Tibial nerve (tissue), 4 donors: ENCODE results near the gene LARGE2. TPM values are rescaled to one million over a fixed set of nuclear protein-coding genes. Genes with fewer than 3 reads are reported as not detected.

Experiments
- DNase-seq, 2 donors: peaks; one replicate each; pipeline ENCODE4 v3.0.0-alpha.2; 2019; ENCODE audit warnings: low spot score in 2 of 2
- H3K27ac ChIP-seq, 4 donors: fragments of 200-600 bp; sonication (generic) in 3 of 4; one replicate each; pipeline ENCODE4 v1.5.1; 2017 to 2019; ENCODE audit warnings: mild to moderate bottlenecking in 1 of 4
- H3K27me3 ChIP-seq, 2 donors: fragments of 200-600 bp; sonication (generic) in 1 of 2; one replicate each; pipeline versions ENCODE4 v1.5.1 to v1.6.0; 2017 to 2019
- H3K36me3 ChIP-seq, 3 donors: fragments of 200-600 bp; sonication (generic); one replicate each; pipeline ENCODE4 v1.5.1; 2018 to 2019
- H3K4me1 ChIP-seq, 4 donors: fragments of 200-600 bp; sonication (generic) in 3 of 4; one replicate each; pipeline ENCODE4 v1.5.1; 2017 to 2019
- H3K4me3 ChIP-seq, 4 donors: fragments of 200-600 bp; sonication (generic) in 3 of 4; one replicate each; pipeline ENCODE4 v1.5.1; 2017 to 2019; ENCODE audit warnings: mild to moderate bottlenecking in 1 of 4, moderate library complexity in 1 of 4
- H3K9me3 ChIP-seq, 4 donors: fragments of 200-600 bp; sonication (generic) in 3 of 4; one replicate each; pipeline ENCODE4 v1.5.1; 2017 to 2019
- CTCF ChIP-seq, 5 experiments: fragments of 200-600 bp in 3 of 5; fragments of 450-650 bp in 2 of 5; sonication (generic) in 3 of 5; IDR thresholded peaks; one replicate each; pipeline ENCODE4 v1.5.1; 2016 to 2019; ENCODE audit warnings: antibody characterized with exemption in 5 of 5, mild to moderate bottlenecking in 3 of 5, moderate library complexity in 2 of 5
- EP300 ChIP-seq, 2 donors: sonication (generic); formaldehyde crosslinking; IDR thresholded peaks; one replicate each; pipeline ENCODE4 v1.6.1; 2017; ENCODE audit warnings: antibody characterized with exemption in 2 of 2, mild to moderate bottlenecking in 1 of 2
- POLR2A ChIP-seq, 2 donors: fragments of 450-650 bp; IDR thresholded peaks; one replicate each; pipeline ENCODE4 v1.6.1; 2017; ENCODE audit warnings: antibody characterized with exemption in 2 of 2, mild to moderate bottlenecking in 2 of 2, moderate library complexity in 2 of 2
- WGBS, 2 donors: methylation state at CpG; one replicate each; pipeline ENCODE4 v1.1.5; 2018; 5-methylcytosine and 5-hydroxymethylcytosine counted together
- total RNA-seq, 4 donors: library from RNA; depleted of rRNA; stranded (reverse); fragments of >200 nt; gene quantifications; one replicate each; pipeline ENCODE4 v1.1.0, GENCODE V29; 2016

The LARGE2 gene
- total RNA-seq, 4 donors from 2014 or later: not detected

GRCh38 chr11:45936511-45937054 is 14.1 kb downstream of the LARGE2 start:
- peaks cover 2 to 83% (median 11%) of the 10 kb centered on the region in 3 donors for H3K36me3 ChIP-seq
- TF ChIP-seq CTCF (IDR thresholded peaks at IDR 0.05): no peak
- TF ChIP-seq POLR2A (IDR thresholded peaks at IDR 0.05): no peak
- TF ChIP-seq EP300 (IDR thresholded peaks at IDR 0.05): no peak
- no peaks in the 10 kb centered on the region for H3K9me3 ChIP-seq
- H3K4me1 ChIP-seq: no peaks in the 10 kb centered on the region
- no peaks in the 10 kb centered on the region for H3K27me3 ChIP-seq
- no peak for DNase-seq
- H3K4me3 ChIP-seq: no peak overlapping the region
- H3K27ac ChIP-seq: no peak overlapping the region
- WGBS, 2 donors: 90 to 93% methylated on average over 4 of the region's 4 CpGs

GRCh38 chr11:45937916-45938315 is 15.5 kb downstream of the LARGE2 start:
- WGBS, 2 donors: 82 to 86% methylated on average over 10 of the region's 10 CpGs
- no peak for DNase-seq
- H3K4me1 ChIP-seq: no peaks in the 10 kb centered on the region
- H3K36me3 ChIP-seq: peaks cover 2 to 81% (median 11%) of the 10 kb centered on the region in 3 donors
- H3K27me3 ChIP-seq: no peaks in the 10 kb centered on the region
- no peak overlapping the region for H3K27ac ChIP-seq
- H3K4me3 ChIP-seq: no peak overlapping the region
- no peaks in the 10 kb centered on the region for H3K9me3 ChIP-seq
- no peak for TF ChIP-seq POLR2A (IDR thresholded peaks at IDR 0.05)
- TF ChIP-seq EP300 (IDR thresholded peaks at IDR 0.05): no peak
- no peak for TF ChIP-seq CTCF (IDR thresholded peaks at IDR 0.05)

- H3K4me3 ChIP-seq: no peak overlapping the region
Observed at GRCh38 chr11:45939836-45940235, 17.4 kb downstream of the LARGE2 start.

GRCh38 chr11:45941285-45941684 is 18.8 kb downstream of the LARGE2 start:
- H3K36me3 ChIP-seq: peaks cover 0 to 79% (median 3%) of the 10 kb centered on the region in 3 donors

More at GRCh38 chr11:45939836-45940235, 17.4 kb downstream of the LARGE2 start:
- no peak overlapping the region for H3K27ac ChIP-seq
- no peak for DNase-seq
- H3K36me3 ChIP-seq: peaks cover 2 to 79% (median 9%) of the 10 kb centered on the region in 3 donors
- no peaks in the 10 kb centered on the region for H3K4me1 ChIP-seq
- H3K9me3 ChIP-seq: no peaks in the 10 kb centered on the region
- H3K27me3 ChIP-seq: no peaks in the 10 kb centered on the region
- 74 to 79% methylated on average over 2 of the region's 2 CpGs for WGBS, 2 donors
- TF ChIP-seq EP300 (IDR thresholded peaks at IDR 0.05): no peak

GRCh38 chr11:45942381-45942780 is 19.9 kb downstream of the LARGE2 start:
- Histone ChIP-seq H3K4me1 (no peaks in the 10 kb centered on the region), H3K27me3 (no peaks in the 10 kb centered on the region), H3K36me3 (peaks cover 0 to 79% (median 0%) of the 10 kb centered on the region in 3 donors), H3K9me3 (no peaks in the 10 kb centered on the region), H3K27ac (no peak overlapping the region), H3K4me3 (no peak overlapping the region)
- 89 to 94% methylated on average over 4 of the region's 4 CpGs for WGBS, 2 donors
- TF ChIP-seq CTCF (IDR thresholded peaks at IDR 0.05): no peak
- no peak for TF ChIP-seq EP300 (IDR thresholded peaks at IDR 0.05)
- TF ChIP-seq POLR2A (IDR thresholded peaks at IDR 0.05): no peak
- no peak for DNase-seq

More at GRCh38 chr11:45941285-45941684, 18.8 kb downstream of the LARGE2 start:
- TF ChIP-seq EP300 (IDR thresholded peaks at IDR 0.05) (no peak), CTCF (IDR thresholded peaks at IDR 0.05) (no peak), POLR2A (IDR thresholded peaks at IDR 0.05) (no peak)
- DNase-seq: no peak
- no peak overlapping the region for H3K4me3 ChIP-seq
- no peaks in the 10 kb centered on the region for H3K4me1 ChIP-seq
- H3K9me3 ChIP-seq: no peaks in the 10 kb centered on the region
- 93 to 94% methylated on average over 4 of the region's 4 CpGs for WGBS, 2 donors
- H3K27ac ChIP-seq: no peak overlapping the region
- H3K27me3 ChIP-seq: no peaks in the 10 kb centered on the region
